ENCODE results near the gene BTNL9. TPM values are rescaled to one million over a fixed set of nuclear protein-coding genes. Genes with fewer than 3 reads are reported as not detected.
"Not testable (repeated sequence)": the region's sequence is repeated elsewhere in the genome, so short reads cannot be mapped to it uniquely, and the experiment has no call there.

Gene BTNL9
- total RNA-seq, 4 donors from 2014 or later = 9.1 to 30.6 (median 15.0) TPM

- WGBS = 23% methylated on average over 21 of the region's 22 CpGs
- intact Hi-C loops (cut with DNase I) = no loop called here
- peaks cover 0 to 37% (median 17%) of the 10 kb centered on the region in 4 donors for H3K27me3 ChIP-seq
Measured at GRCh38 chr5:181098762-181099601, 58.9 kb downstream of the BTNL9 start.

GRCh38 chr5:181099602-181100086, 59.6 kb downstream of the BTNL9 start:
- Histone ChIP-seq H3K4me3 (no peak overlapping the region), H3K4me1 (peaks cover 3 to 8% (median 7%) of the 10 kb centered on the region in 4 donors), H3K36me3 (no peaks in the 10 kb centered on the region), H3K27me3 (peaks cover 0 to 40% (median 17%) of the 10 kb centered on the region in 4 donors), H3K9me3 (no peaks in the 10 kb centered on the region), H3K27ac (replicated peaks in 1 of 4) (no peak overlapping the region)
- no peak for DNase-seq (ENCODE audit: extremely low spot score)
- intact Hi-C loops (cut with DNase I) = no loop called here
- TF ChIP-seq POLR2A (IDR thresholded peaks at IDR 0.05; ENCODE audit: low read depth) = no peak
- TF ChIP-seq POLR2AphosphoS5 (IDR thresholded peaks at IDR 0.05) = no peak
- no peak for TF ChIP-seq EP300 (IDR thresholded peaks at IDR 0.05)
- TF ChIP-seq CTCF (IDR thresholded peaks at IDR 0.05) = no peak
- 44% methylated on average over 7 of the region's 11 CpGs for WGBS

More at GRCh38 chr5:181098762-181099601, 58.9 kb downstream of the BTNL9 start:
- Histone ChIP-seq H3K4me3 (no peak overlapping the region), H3K9me3 (no peaks in the 10 kb centered on the region), H3K4me1 (peaks cover 3 to 8% (median 7%) of the 10 kb centered on the region in 4 donors), H3K27ac (replicated peaks in 1 of 4) (no peak overlapping the region), H3K36me3 (no peaks in the 10 kb centered on the region)
- peak; percentile 90 for DNase-seq (ENCODE audit: extremely low spot score)
- TF ChIP-seq CTCF (IDR thresholded peaks at IDR 0.05) = no peak
- no peak for TF ChIP-seq POLR2AphosphoS5 (IDR thresholded peaks at IDR 0.05)
- TF ChIP-seq EP300 (IDR thresholded peaks at IDR 0.05) = no peak
- TF ChIP-seq POLR2A (IDR thresholded peaks at IDR 0.05; ENCODE audit: low read depth) = no peak

DNA sequence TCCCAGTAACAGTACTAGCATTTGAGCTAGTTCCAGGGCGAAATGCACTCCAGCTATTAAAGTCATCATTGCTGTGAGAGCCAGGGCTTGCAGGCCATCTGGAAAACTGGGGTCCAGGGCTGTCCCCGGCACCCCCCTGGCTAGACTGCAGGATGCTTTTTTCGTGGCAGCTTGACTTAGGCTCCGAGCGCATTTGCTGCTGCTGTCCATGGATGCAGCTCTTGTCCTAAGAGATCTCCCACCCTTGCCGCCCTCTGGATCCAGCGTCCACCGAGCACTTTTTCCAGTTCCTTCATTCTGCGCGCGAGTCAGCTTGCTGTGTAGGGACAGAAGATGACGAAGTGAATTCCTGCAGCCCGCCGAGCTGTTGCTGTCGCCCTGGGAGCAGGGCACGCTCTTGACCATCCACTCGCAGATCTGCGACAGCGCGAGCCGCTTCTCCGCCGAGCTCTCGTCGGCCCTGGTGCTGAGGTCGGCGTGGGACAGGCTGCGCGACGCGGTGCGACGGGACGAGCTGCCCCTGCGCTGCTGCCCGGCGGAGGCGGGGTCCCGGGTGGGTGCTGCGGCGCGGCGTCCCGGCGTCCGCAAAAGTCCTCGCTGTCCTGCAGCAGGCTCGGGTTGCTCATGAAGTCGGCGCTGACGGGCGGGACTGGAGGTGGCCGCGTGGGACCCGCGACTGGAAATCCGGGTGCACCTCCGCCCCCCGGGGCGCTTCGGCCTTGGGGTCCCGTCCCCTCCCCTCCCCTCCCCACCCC, 60.2 kb downstream of the BTNL9 start:
- H3K27me3 ChIP-seq = peaks cover 0 to 47% (median 17%) of the 10 kb centered on the region in 4 donors
- intact Hi-C loops (cut with DNase I) = no loop called here
- peaks cover 3 to 8% (median 7%) of the 10 kb centered on the region in 4 donors for H3K4me1 ChIP-seq
- peak overlapping the region in 2 of 4 donors; percentile 6 to 37 for H3K4me3 ChIP-seq
- no peaks in the 10 kb centered on the region for H3K9me3 ChIP-seq
- peak; percentile 74 for DNase-seq (ENCODE audit: extremely low spot score)
- WGBS = 9% methylated on average over 34 of the region's 62 CpGs
- no peak overlapping the region for H3K27ac ChIP-seq (replicated peaks in 1 of 4)
- no peak for TF ChIP-seq EP300 (IDR thresholded peaks at IDR 0.05)
- no peaks in the 10 kb centered on the region for H3K36me3 ChIP-seq

- H3K27ac ChIP-seq (replicated peaks in 1 of 4); H3K36me3 ChIP-seq; intact Hi-C loops (cut with DNase I); H3K4me1 ChIP-seq; DNase-seq (ENCODE audit: extremely low spot score); H3K9me3 ChIP-seq: not testable (repeated sequence)
- Histone ChIP-seq H3K27me3 (peaks cover 0 to 51% (median 18%) of the 10 kb centered on the region in 4 donors), H3K4me3 (peak overlapping the region in 1 of 4 donors; percentile 36)
- no CpG with 5 or more reads among the region's 54 CpGs for WGBS
Measured at GRCh38 chr5:181101030-181101641, 61.1 kb downstream of the BTNL9 start.

- H3K27ac ChIP-seq (replicated peaks in 1 of 4); H3K4me3 ChIP-seq; intact Hi-C loops (cut with DNase I); H3K9me3 ChIP-seq; H3K36me3 ChIP-seq; DNase-seq (ENCODE audit: extremely low spot score); H3K4me1 ChIP-seq: not testable (repeated sequence)
- no CpG with 5 or more reads among the region's 30 CpGs for WGBS
- peaks cover 0 to 59% (median 22%) of the 10 kb centered on the region in 4 donors for H3K27me3 ChIP-seq
Measured at GRCh38 chr5:181101930-181102674, 62.0 kb downstream of the BTNL9 start.

DNA sequence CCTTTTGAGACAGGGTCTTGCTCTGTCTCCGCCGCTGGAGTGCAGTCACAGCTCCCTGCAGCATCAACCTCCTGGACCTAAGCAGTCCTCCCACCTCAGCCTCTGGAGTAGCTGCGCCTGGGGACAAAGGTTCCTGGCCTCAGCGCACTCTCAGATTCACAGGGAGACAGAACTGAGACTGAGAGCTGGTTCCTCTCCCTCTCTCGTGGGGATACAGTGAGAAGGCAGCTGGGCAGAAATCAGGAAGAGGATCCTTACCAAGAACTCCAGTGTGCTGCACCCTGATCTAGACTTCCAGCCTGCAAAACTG, 64.1 kb downstream of the BTNL9 start:
- DNase-seq (ENCODE audit: extremely low spot score); H3K4me3 ChIP-seq; H3K27ac ChIP-seq (replicated peaks in 1 of 4); H3K9me3 ChIP-seq; H3K4me1 ChIP-seq; H3K36me3 ChIP-seq; intact Hi-C loops (cut with DNase I): not testable (repeated sequence)
- 5% methylated on average over 5 of the region's 5 CpGs for WGBS
- H3K27me3 ChIP-seq = peaks cover 0 to 68% (median 22%) of the 10 kb centered on the region in 4 donors

- H3K36me3 ChIP-seq; H3K4me1 ChIP-seq; H3K9me3 ChIP-seq; H3K27ac ChIP-seq (replicated peaks in 1 of 4); intact Hi-C loops (cut with DNase I); DNase-seq (ENCODE audit: extremely low spot score); H3K4me3 ChIP-seq: not testable (repeated sequence)
- peaks cover 0 to 68% (median 20%) of the 10 kb centered on the region in 4 donors for H3K27me3 ChIP-seq
- 71% methylated on average over 15 of the region's 20 CpGs for WGBS
Measured at GRCh38 chr5:181104606-181105390, 64.7 kb downstream of the BTNL9 start.
